H9 (cell line): ENCODE results near the gene SFRP2. TPM values are rescaled to one million over a fixed set of nuclear protein-coding genes. Genes with fewer than 3 reads are reported as not detected.

ENCODE experiments used
- DNase-seq: peaks from one replicate; pipeline ENCODE4 v3.0.0-alpha.2; 2017
- H2AFZ ChIP-seq: one replicate; pipeline ENCODE4 v1.6.1; 2013; ENCODE audit warnings: mild to moderate bottlenecking, low read length, control low read depth, moderate library complexity
- H2AK5ac ChIP-seq: 2 replicates; pipeline ENCODE4 v1.6.1; 2013; ENCODE audit warnings: low read length, control low read depth, mixed read lengths; ENCODE audit not compliant: insufficient read length
- H2BK120ac ChIP-seq: one replicate; pipeline ENCODE4 v1.6.1; 2013; ENCODE audit warnings: low read depth, mild to moderate bottlenecking, low read length, control low read depth, inconsistent platforms; ENCODE audit not compliant: poor library complexity, severe bottlenecking
- H2BK12ac ChIP-seq: 2 replicates; pipeline ENCODE4 v1.6.1; 2013; ENCODE audit warnings: low read length, control low read depth, mixed read lengths, low read depth; ENCODE audit not compliant: insufficient read length
- H2BK15ac ChIP-seq: 2 replicates; pipeline ENCODE4 v1.6.1; 2013; ENCODE audit warnings: low read depth, low read length, control low read depth
- H2BK20ac ChIP-seq: one replicate; pipeline ENCODE4 v1.6.1; 2013; ENCODE audit warnings: low read depth, mild to moderate bottlenecking, low read length, control low read depth, inconsistent platforms; ENCODE audit not compliant: poor library complexity, severe bottlenecking
- H2BK5ac ChIP-seq: 2 replicates; pipeline ENCODE4 v1.6.1; 2013; ENCODE audit warnings: low read length, control low read depth, mixed read lengths; ENCODE audit not compliant: insufficient read length
- H3K14ac ChIP-seq: 2 replicates; pipeline ENCODE4 v1.6.1; 2013; ENCODE audit warnings: low read length, control low read depth; ENCODE audit not compliant: insufficient read depth
- H3K18ac ChIP-seq: 2 replicates; pipeline ENCODE4 v1.6.1; 2013; ENCODE audit warnings: low read depth, mild to moderate bottlenecking, mixed read lengths, low read length, control low read depth; ENCODE audit not compliant: insufficient read length
- H3K23ac ChIP-seq: 2 replicates; pipeline ENCODE4 v1.6.1; 2013; ENCODE audit warnings: low read length, control low read depth, mixed read lengths, low read depth; ENCODE audit not compliant: insufficient read length
- H3K23me2 ChIP-seq: 2 replicates; pipeline ENCODE4 v1.6.1; 2013; ENCODE audit warnings: low read depth, mild to moderate bottlenecking, mixed read lengths, low read length, control low read depth; ENCODE audit not compliant: insufficient read length, poor library complexity, severe bottlenecking
- H3K27ac ChIP-seq: 2 replicates; pipeline ENCODE4 v1.5.1; 2013; ENCODE audit warnings: low read length, control low read depth, mixed read lengths, low read depth; ENCODE audit not compliant: insufficient read length
- H3K27me3 ChIP-seq: 2 replicates; pipeline ENCODE4 v1.6.1; 2013; ENCODE audit warnings: low read length, control low read depth, inconsistent platforms; ENCODE audit not compliant: insufficient read depth
- H3K4ac ChIP-seq: 2 replicates; pipeline ENCODE4 v1.6.1; 2013; ENCODE audit warnings: low read depth, mild to moderate bottlenecking, control low read depth, inconsistent platforms, low read length, moderate library complexity
- H3K4me1 ChIP-seq: 2 replicates; pipeline ENCODE4 v1.6.1; 2013; ENCODE audit warnings: low read length, control low read depth, inconsistent platforms; ENCODE audit not compliant: insufficient read depth
- H3K4me2 ChIP-seq: 2 replicates; pipeline ENCODE4 v1.6.1; 2013; ENCODE audit warnings: low read length, control low read depth, mixed read lengths; ENCODE audit not compliant: insufficient read length, insufficient read depth
- H3K56ac ChIP-seq: 2 replicates; pipeline ENCODE4 v1.6.1; 2013; ENCODE audit warnings: low read depth, mild to moderate bottlenecking, mixed read lengths, low read length, control low read depth; ENCODE audit not compliant: insufficient read length
- H3K79me1 ChIP-seq: 2 replicates; pipeline ENCODE4 v1.6.1; 2013; ENCODE audit warnings: low read depth, mild to moderate bottlenecking, moderate library complexity, low read length, control low read depth, inconsistent platforms; ENCODE audit not compliant: insufficient read depth, poor library complexity, severe bottlenecking
- H3K79me2 ChIP-seq: 2 replicates; pipeline ENCODE4 v1.6.1; 2013; ENCODE audit warnings: low read length, control low read depth, inconsistent platforms; ENCODE audit not compliant: insufficient read depth
- H3K9ac ChIP-seq: 2 replicates; pipeline ENCODE4 v1.6.1; 2013; ENCODE audit warnings: low read length, control low read depth, mixed read lengths; ENCODE audit not compliant: insufficient read length; ENCODE audit errors: extremely low read depth
- H3K9me3 ChIP-seq: one replicate; pipeline ENCODE4 v1.6.1; 2013; ENCODE audit warnings: low read depth, low read length, inconsistent platforms; ENCODE audit not compliant: control insufficient read depth
- H3T11ph ChIP-seq: one replicate; pipeline ENCODE4 v1.6.1; 2013; ENCODE audit warnings: mild to moderate bottlenecking, low read length, control low read depth, inconsistent platforms
- H4K20me1 ChIP-seq: one replicate; pipeline ENCODE4 v1.6.1; 2013; ENCODE audit not compliant: control insufficient read depth, insufficient read length, insufficient read depth
- H4K5ac ChIP-seq: 2 replicates; pipeline ENCODE4 v1.6.1; 2013; ENCODE audit warnings: low read depth, mild to moderate bottlenecking, mixed read lengths, low read length, control low read depth; ENCODE audit not compliant: insufficient read length
- H4K8ac ChIP-seq: replicated peaks from 2 replicates; pipeline ENCODE4 v1.6.1; 2013; ENCODE audit warnings: low read length, control low read depth, mixed read lengths, low read depth; ENCODE audit not compliant: insufficient read length
- H4K91ac ChIP-seq: 2 replicates; pipeline ENCODE4 v1.6.1; 2013; ENCODE audit warnings: low read depth, mild to moderate bottlenecking, moderate library complexity, mixed read lengths, low read length, control low read depth; ENCODE audit not compliant: insufficient read length
- H3K27ac Mint-ChIP-seq, 3 experiments: 2 replicates in 2 of 3; 3 replicates in 1 of 3; pipeline ENCODE4 v1.8.0; 2020 to 2021; ENCODE audit warnings: mixed read lengths in 3 of 3, mild to moderate bottlenecking in 1 of 3, moderate library complexity in 1 of 3
- H3K27me3 Mint-ChIP-seq: 2 replicates; pipeline ENCODE4 v1.8.0; 2021; ENCODE audit warnings: low read depth, mild to moderate bottlenecking, moderate library complexity, mixed read lengths
- H3K36me3 Mint-ChIP-seq, 3 experiments: 2 replicates in 2 of 3; 3 replicates in 1 of 3; pipeline ENCODE4 v1.8.0; 2020 to 2021; ENCODE audit warnings: low read depth in 3 of 3, mixed read lengths in 3 of 3; ENCODE audit not compliant: insufficient read depth in 1 of 3
- H3K4me1 Mint-ChIP-seq, 2 experiments: 2 replicates each; pipeline ENCODE4 v1.8.0; 2020; ENCODE audit warnings: mixed read lengths in 2 of 2
- H3K4me3 Mint-ChIP-seq, 2 experiments: 2 replicates in 1 of 2; 3 replicates in 1 of 2; pipeline ENCODE4 v1.8.0; 2020 to 2021; ENCODE audit warnings: mild to moderate bottlenecking in 2 of 2, mixed read lengths in 2 of 2, moderate library complexity in 1 of 2
- H3K9me3 Mint-ChIP-seq, 2 experiments: 2 replicates in 1 of 2; 3 replicates in 1 of 2; pipeline ENCODE4 v1.8.0; 2020; ENCODE audit warnings: mild to moderate bottlenecking in 2 of 2, mixed read lengths in 2 of 2, moderate library complexity in 1 of 2
- CTCF ChIP-seq: fragments of 200-600 bp; sonication (generic); conservative IDR thresholded peaks from 3 replicates; pipeline ENCODE4 v1.8.0; 2021; ENCODE audit warnings: antibody characterized with exemption, mild to moderate bottlenecking
- WGBS: extraction: QIAGEN DNeasy Blood & Tissue Kit; methylation state at CpG from one replicate; pipeline ENCODE4 v1.1.7; 2013; ENCODE audit warnings: missing lambda C conversion rate, low lambda C conversion rate, mixed read lengths; ENCODE audit not compliant: insufficient read length; ENCODE audit errors: extremely low coverage; 5-methylcytosine and 5-hydroxymethylcytosine counted together
- total RNA-seq: library from RNA; stranded (reverse); gene quantifications from 2 replicates; pipeline ENCODE4 v1.2.1, GENCODE V29; 2021

The SFRP2 gene
- total RNA-seq, 1 experiment from 2014 or later: 156 TPM

GRCh38 chr4:153781717-153782416, 7.0 kb downstream of the SFRP2 start:
- peak; percentile 40; the same call in 2 of the 3 replicates for TF ChIP-seq CTCF
- Histone ChIP-seq H3K79me2 (peaks cover 7% of the 10 kb centered on the region; the same call in 1 of the 2 replicates), H3K9me3 (no peaks in the 10 kb centered on the region), H3K56ac (no peak overlapping the region), H3K4ac (no peak overlapping the region), H2BK20ac (no peak overlapping the region), H3K79me1 (no peaks in the 10 kb centered on the region), H4K5ac (no peak overlapping the region), H4K91ac (no peak overlapping the region), H3K23ac (no peak overlapping the region), H3K4me2 (no peak overlapping the region), H2AK5ac (no peak overlapping the region), H2BK120ac (no peak overlapping the region), H3T11ph (no peak overlapping the region), H3K27me3 (no peaks in the 10 kb centered on the region), H2AFZ (no peak overlapping the region), H3K9ac (no peak overlapping the region), H3K27ac (no peak overlapping the region), H2BK12ac (no peak overlapping the region), H2BK15ac (no peak overlapping the region), H2BK5ac (no peak overlapping the region), H4K8ac (no peak overlapping the region), H3K18ac (no peak overlapping the region), H3K4me1 (peaks cover 2% of the 10 kb centered on the region; the same call in 1 of the 2 replicates), H3K23me2 (no peaks in the 10 kb centered on the region), H3K14ac (no peak overlapping the region), H4K20me1 (peaks cover 2% of the 10 kb centered on the region)
- Mint-ChIP-seq H3K9me3 (peaks cover 5 to 8% of the 10 kb centered on the region in 2 experiments; a peak in 4 of 5 replicates), H3K36me3 (peaks cover 44 to 64% (median 60%) of the 10 kb centered on the region in 3 experiments), H3K4me1 (peaks cover 36 to 47% of the 10 kb centered on the region in 2 experiments), H3K4me3 (peak overlapping the region in 1 of 2 experiments; percentile 15; a peak in 3 of 5 replicates), H3K27me3 (no peaks in the 10 kb centered on the region), H3K27ac (peak overlapping the region; percentile 17 to 79 (median 18); a peak in 5 of 7 replicates)
- WGBS: no CpG with 5 or more reads among the region's 6 CpGs
- peak; percentile 29 for DNase-seq
